Measurements from ENCODE around the gene INTS11.

Gene INTS11

DNA sequence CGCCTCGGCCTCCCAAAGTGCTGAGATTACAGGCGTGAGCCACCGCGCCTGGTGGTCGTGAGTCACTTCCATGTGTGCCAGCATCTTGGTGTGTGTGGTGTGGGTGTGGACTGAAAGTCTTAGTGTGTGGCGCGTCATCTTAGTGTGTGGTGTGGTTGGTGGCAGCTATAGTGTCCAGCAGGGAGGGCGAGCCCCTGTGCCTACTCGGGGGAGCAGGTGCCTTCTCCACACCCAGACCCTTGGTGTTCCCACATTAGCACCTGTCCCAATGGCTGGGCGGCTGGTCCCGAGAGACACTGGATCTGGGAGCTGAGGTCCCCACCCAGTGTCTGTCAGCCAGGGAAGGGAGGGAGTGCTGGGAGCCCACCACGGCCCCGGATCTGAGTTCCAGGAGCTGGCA lies 41.5 kb downstream of the INTS11 start:
- no peaks in the 10 kb centered on the region for H3K27me3 Mint-ChIP-seq
- no peak overlapping the region for H3K27ac Mint-ChIP-seq (ENCODE audit: low read depth)
- no peaks in the 10 kb centered on the region for H3K9me3 Mint-ChIP-seq
- H3K36me3 Mint-ChIP-seq (ENCODE audit: insufficient read depth): no peaks in the 10 kb centered on the region
- DNase-seq (ENCODE audit: low spot score in 2 of 2) (no peak), ATAC-seq (replicated peaks; ENCODE audit: extremely low read depth, poor library complexity, severe bottlenecking) (no peak)
- no peaks in the 10 kb centered on the region for H3K4me1 Mint-ChIP-seq
- no peak overlapping the region for H3K4me3 Mint-ChIP-seq

DNA sequence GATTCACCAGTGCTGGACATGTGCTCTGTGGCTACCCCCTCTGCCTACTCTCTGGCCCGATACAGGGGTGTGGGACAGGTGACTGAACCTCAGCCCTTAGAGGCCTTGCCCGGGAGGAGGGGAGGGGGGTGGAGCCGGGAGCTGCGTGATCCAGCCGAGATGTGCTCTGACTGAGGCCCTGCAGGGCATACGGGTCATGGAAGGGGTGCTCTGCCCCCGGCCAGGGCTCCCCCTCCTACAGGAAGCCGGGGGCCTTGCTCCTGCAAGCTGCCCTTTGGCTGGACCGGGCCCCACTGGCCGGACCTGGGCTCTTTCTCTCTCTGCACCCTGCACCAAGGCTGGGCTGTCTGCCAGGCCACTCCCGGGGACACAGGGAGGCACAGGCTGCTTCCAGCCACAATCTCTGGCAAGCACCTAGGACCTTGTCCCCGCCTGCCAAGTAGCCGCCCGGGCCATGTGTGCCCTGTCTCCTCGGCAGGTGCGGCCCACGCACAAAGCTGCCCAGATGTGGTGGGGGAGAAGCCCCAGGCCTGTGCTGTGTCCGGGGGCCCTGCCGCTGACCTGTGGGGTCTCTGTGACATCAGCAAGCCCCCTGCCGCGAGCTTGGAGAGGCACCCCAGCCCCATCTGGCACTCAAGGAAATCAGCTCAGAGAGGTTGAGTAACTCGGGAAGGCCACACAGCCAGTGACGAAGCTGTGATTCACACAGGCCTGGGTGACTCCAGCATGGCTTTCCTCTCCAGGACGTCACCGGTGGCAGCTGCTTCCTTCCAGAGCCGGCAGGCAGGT lies 42.7 kb downstream of the INTS11 start:
- H3K9me3 Mint-ChIP-seq: no peaks in the 10 kb centered on the region
- ATAC-seq (replicated peaks; ENCODE audit: extremely low read depth, poor library complexity, severe bottlenecking) (no peak), DNase-seq (ENCODE audit: low spot score in 2 of 2) (no peak)
- no peak overlapping the region for H3K27ac Mint-ChIP-seq (ENCODE audit: low read depth)
- no peak overlapping the region for H3K4me3 Mint-ChIP-seq
- no peaks in the 10 kb centered on the region for H3K4me1 Mint-ChIP-seq
- no peaks in the 10 kb centered on the region for H3K27me3 Mint-ChIP-seq
- no peaks in the 10 kb centered on the region for H3K36me3 Mint-ChIP-seq (ENCODE audit: insufficient read depth)

GRCh38 chr1:1280782-1281481 lies 43.5 kb downstream of the INTS11 start:
- no peaks in the 10 kb centered on the region for H3K9me3 Mint-ChIP-seq
- H3K4me1 Mint-ChIP-seq: no peaks in the 10 kb centered on the region
- no peaks in the 10 kb centered on the region for H3K36me3 Mint-ChIP-seq (ENCODE audit: insufficient read depth)
- ATAC-seq (replicated peaks; ENCODE audit: extremely low read depth, poor library complexity, severe bottlenecking): no peak
- H3K27ac Mint-ChIP-seq (ENCODE audit: low read depth): no peak overlapping the region
- no peak overlapping the region for H3K4me3 Mint-ChIP-seq
- no peaks in the 10 kb centered on the region for H3K27me3 Mint-ChIP-seq
- no peak for DNase-seq (ENCODE audit: low spot score in 2 of 2)

DNA sequence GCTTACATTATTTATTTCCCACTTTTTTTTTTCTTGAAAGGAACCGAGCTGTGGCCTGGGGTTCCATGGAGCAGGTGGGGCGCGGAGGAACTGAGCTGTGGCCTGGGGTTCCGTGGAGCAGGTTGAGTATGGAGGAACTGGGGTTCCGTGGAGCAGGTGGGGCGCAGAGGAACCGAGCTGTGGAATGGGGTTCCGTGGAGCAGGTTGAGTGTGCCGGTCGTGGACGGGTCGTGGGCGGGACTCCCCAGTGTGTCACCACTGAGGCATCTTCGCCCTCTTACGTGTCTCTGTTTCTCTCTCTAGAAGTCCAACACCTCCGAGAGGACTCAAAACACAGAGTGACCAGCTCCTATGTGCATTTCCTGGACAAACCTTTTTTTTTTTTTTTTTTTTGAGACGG lies 45.4 kb downstream of the INTS11 start:
- ATAC-seq (replicated peaks; ENCODE audit: extremely low read depth, poor library complexity, severe bottlenecking) (no peak), DNase-seq (ENCODE audit: low spot score in 2 of 2) (no peak)
- H3K4me1 Mint-ChIP-seq: no peaks in the 10 kb centered on the region
- no peaks in the 10 kb centered on the region for H3K36me3 Mint-ChIP-seq (ENCODE audit: insufficient read depth)
- H3K27me3 Mint-ChIP-seq: no peaks in the 10 kb centered on the region
- H3K27ac Mint-ChIP-seq (ENCODE audit: low read depth): no peak overlapping the region
- H3K4me3 Mint-ChIP-seq: no peak overlapping the region
- H3K9me3 Mint-ChIP-seq: no peaks in the 10 kb centered on the region

DNA sequence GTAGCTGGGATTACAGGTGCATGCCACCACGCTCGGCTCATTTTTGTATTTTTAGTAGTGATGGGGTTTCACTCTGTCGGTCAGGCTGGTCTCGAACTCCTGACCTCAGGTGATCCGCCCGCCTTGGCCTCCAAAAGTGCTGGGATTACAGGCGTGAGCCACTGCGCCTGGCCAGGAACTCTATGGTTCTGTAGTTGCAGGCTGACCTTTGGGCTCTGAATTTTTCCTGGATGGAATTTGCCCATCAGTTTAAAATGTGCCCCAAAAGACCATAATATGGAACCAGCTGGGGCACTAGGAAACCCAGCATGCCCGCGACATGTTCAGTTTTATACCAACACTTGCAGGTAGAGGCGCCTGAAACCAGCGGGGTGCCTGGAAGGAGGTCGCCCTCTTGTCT lies 45.8 kb downstream of the INTS11 start:
- Mint-ChIP-seq H3K4me1 (no peaks in the 10 kb centered on the region), H3K4me3 (no peak overlapping the region), H3K27me3 (no peaks in the 10 kb centered on the region), H3K36me3 (ENCODE audit: insufficient read depth) (no peaks in the 10 kb centered on the region), H3K9me3 (no peaks in the 10 kb centered on the region), H3K27ac (ENCODE audit: low read depth) (no peak overlapping the region)
- DNase-seq (ENCODE audit: low spot score in 2 of 2) (no peak), ATAC-seq (replicated peaks; ENCODE audit: extremely low read depth, poor library complexity, severe bottlenecking) (no peak)

DNA sequence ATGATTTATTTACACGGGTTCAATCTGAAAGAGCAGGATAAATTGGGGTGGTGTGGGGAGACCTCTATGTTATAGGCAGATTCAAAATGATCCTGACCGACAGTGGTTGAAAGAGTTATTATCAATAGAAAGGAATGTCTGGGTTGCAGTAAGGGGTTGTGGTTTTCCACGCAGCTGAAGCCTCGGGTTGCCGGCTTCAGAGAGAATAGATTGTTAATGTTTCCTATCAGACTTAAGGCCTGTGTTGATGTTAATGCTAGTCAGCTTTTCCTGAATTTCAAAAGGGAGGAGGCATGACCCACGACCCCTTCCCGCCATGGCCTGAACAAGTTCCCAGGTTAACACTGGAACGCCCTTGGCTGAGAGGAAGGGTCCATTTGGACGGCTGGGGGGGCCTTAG lies 48.6 kb downstream of the INTS11 start:
- peaks cover 5% of the 10 kb centered on the region for H3K36me3 Mint-ChIP-seq (ENCODE audit: insufficient read depth)
- ATAC-seq (replicated peaks; ENCODE audit: extremely low read depth, poor library complexity, severe bottlenecking) (no peak), DNase-seq (ENCODE audit: low spot score in 2 of 2) (no peak)
- no peaks in the 10 kb centered on the region for H3K9me3 Mint-ChIP-seq
- no peak overlapping the region for H3K4me3 Mint-ChIP-seq
- no peak overlapping the region for H3K27ac Mint-ChIP-seq (ENCODE audit: low read depth)
- H3K27me3 Mint-ChIP-seq: no peaks in the 10 kb centered on the region
- peaks cover 17% of the 10 kb centered on the region for H3K4me1 Mint-ChIP-seq

- DNase-seq (ENCODE audit: low spot score in 2 of 2) (no peak), ATAC-seq (replicated peaks; ENCODE audit: extremely low read depth, poor library complexity, severe bottlenecking) (no peak)
- Mint-ChIP-seq H3K27ac (ENCODE audit: low read depth) (no peak overlapping the region), H3K4me1 (peaks cover 26% of the 10 kb centered on the region), H3K27me3 (no peaks in the 10 kb centered on the region), H3K9me3 (no peaks in the 10 kb centered on the region), H3K36me3 (ENCODE audit: insufficient read depth) (peaks cover 8% of the 10 kb centered on the region), H3K4me3 (peak overlapping the region; percentile 83)
These were observed 49.5 kb downstream of the INTS11 start for GRCh38 chr1:1274931-1275431.

DNA sequence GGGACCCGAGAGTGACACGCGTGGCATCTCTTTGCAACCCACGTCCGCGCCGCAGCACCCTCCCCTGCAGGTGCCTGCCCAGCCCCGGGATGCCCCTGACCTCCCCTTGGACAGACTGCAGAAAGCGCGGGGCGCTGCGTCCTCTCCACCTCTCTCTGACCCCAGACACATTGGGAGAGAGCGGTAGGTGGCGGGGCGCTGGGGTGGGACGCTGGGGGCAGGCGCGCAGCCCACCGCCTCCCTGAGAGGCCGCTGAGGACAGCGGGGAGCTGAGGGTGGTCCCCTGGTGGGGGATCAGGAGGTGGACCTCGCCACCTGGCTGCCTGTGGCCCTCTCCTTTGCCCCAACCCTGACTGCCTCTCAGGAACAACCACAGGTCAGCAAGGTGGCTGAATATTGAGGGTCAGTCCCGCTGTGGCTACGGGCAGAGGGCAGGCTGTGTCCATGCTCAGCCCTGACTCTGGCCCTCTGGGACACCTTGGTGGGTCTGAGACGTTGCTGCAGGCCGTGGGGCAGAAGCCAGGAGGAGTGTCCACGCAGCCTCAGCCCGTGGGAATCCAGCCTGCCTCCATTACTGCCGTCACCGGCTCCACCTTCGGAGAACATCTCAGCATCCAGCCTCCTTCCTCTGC lies 50.0 kb downstream of the INTS11 start:
- no peak for ATAC-seq (replicated peaks; ENCODE audit: extremely low read depth, poor library complexity, severe bottlenecking)
- Mint-ChIP-seq H3K27ac (ENCODE audit: low read depth) (no peak overlapping the region), H3K36me3 (ENCODE audit: insufficient read depth) (peaks cover 9% of the 10 kb centered on the region), H3K4me3 (peak overlapping the region; percentile 83), H3K27me3 (no peaks in the 10 kb centered on the region), H3K4me1 (peaks cover 29% of the 10 kb centered on the region), H3K9me3 (no peaks in the 10 kb centered on the region)
- DNase-seq (ENCODE audit: low spot score in 2 of 2): no peak

- peak; percentile 74 to 81 for DNase-seq (ENCODE audit: low spot score in 2 of 2)
- peak; percentile 98 for ATAC-seq (replicated peaks; ENCODE audit: extremely low read depth, poor library complexity, severe bottlenecking)
- Mint-ChIP-seq H3K4me3 (peak within 1 kb of the TSS; percentile 83), H3K27ac (ENCODE audit: low read depth) (peak within 1 kb of the TSS; percentile 85), H3K4me1 (peaks cover 29% of the 10 kb centered on the region), H3K36me3 (ENCODE audit: insufficient read depth) (peaks cover 12% of the 10 kb centered on the region), H3K27me3 (no peaks in the 10 kb centered on the region), H3K9me3 (no peaks in the 10 kb centered on the region)
These were observed 50.8 kb downstream of the INTS11 start, which contains the start of gene UBE2J2 for GRCh38 chr1:1273512-1274298. UBE2J2 (minus strand) TSS chr1:1273854; CDS start chr1:1267992, 5,862 bp downstream.

- Mint-ChIP-seq H3K4me1 (peaks cover 30% of the 10 kb centered on the region), H3K27me3 (no peaks in the 10 kb centered on the region), H3K36me3 (ENCODE audit: insufficient read depth) (peaks cover 12% of the 10 kb centered on the region), H3K27ac (ENCODE audit: low read depth) (peak overlapping the region; percentile 85), H3K4me3 (peak overlapping the region; percentile 83), H3K9me3 (no peaks in the 10 kb centered on the region)
- ATAC-seq (replicated peaks; ENCODE audit: extremely low read depth, poor library complexity, severe bottlenecking) (peak; percentile 3), DNase-seq (ENCODE audit: low spot score in 2 of 2) (no peak)
These were observed 51.3 kb downstream of the INTS11 start for GRCh38 chr1:1273209-1273511.

GRCh38 chr1:1272341-1273208 lies 51.9 kb downstream of the INTS11 start:
- no peaks in the 10 kb centered on the region for H3K9me3 Mint-ChIP-seq
- DNase-seq (ENCODE audit: low spot score in 2 of 2) (no peak), ATAC-seq (replicated peaks; ENCODE audit: extremely low read depth, poor library complexity, severe bottlenecking) (no peak)
- peak overlapping the region; percentile 83 for H3K4me3 Mint-ChIP-seq
- peak overlapping the region; percentile 85 for H3K27ac Mint-ChIP-seq (ENCODE audit: low read depth)
- no peaks in the 10 kb centered on the region for H3K27me3 Mint-ChIP-seq
- H3K36me3 Mint-ChIP-seq (ENCODE audit: insufficient read depth): peaks cover 15% of the 10 kb centered on the region
- peaks cover 33% of the 10 kb centered on the region for H3K4me1 Mint-ChIP-seq

Measured in central memory CD8-positive, alpha-beta T cell (primary cell).